Right atrium auricular region (tissue), 2 donors: ENCODE measurements around the gene UBXN2A. TPM values are rescaled to one million over a fixed set of nuclear protein-coding genes. Genes with fewer than 3 reads are reported as not detected.
A peak's percentile ranks its signal among the peaks of the same experiment; 100 is the strongest.
"Not testable (repeated sequence)": the region's sequence is repeated elsewhere in the genome, so short reads cannot be mapped to it uniquely, and the experiment has no call there.

Experiments
- DNase-seq: peaks from one replicate; pipeline ENCODE4 v3.0.0-alpha.2; 2019; ENCODE audit warnings: low spot score
- H3K27ac ChIP-seq, 2 donors: fragments of 200-600 bp; sonication (generic); 1 replicate in 1 of 2; 2 replicates in 1 of 2; pipeline ENCODE4 v1.5.1; 2016 to 2019
- H3K27me3 ChIP-seq, 2 donors: fragments of 200-600 bp; sonication (generic); one replicate each; pipeline versions ENCODE4 v1.5.1 to v1.6.0; 2017 to 2019
- H3K36me3 ChIP-seq: fragments of 200-600 bp; sonication (generic); one replicate; pipeline ENCODE4 v1.5.1; 2016
- H3K4me1 ChIP-seq, 2 donors: fragments of 200-600 bp; sonication (generic); one replicate each; pipeline versions ENCODE4 v1.5.1 to v1.6.0; 2017 to 2019
- H3K4me3 ChIP-seq, 2 donors: fragments of 200-600 bp; sonication (generic); 1 replicate in 1 of 2; 2 replicates in 1 of 2; pipeline ENCODE4 v1.5.1; 2017 to 2019; ENCODE audit warnings: mild to moderate bottlenecking in 1 of 2, moderate library complexity in 1 of 2
- H3K9me3 ChIP-seq, 2 donors: fragments of 200-600 bp; sonication (generic); one replicate each; pipeline ENCODE4 v1.5.1; 2019
- total RNA-seq, 2 donors: library from RNA; depleted of rRNA; stranded (reverse); fragments of >200 nt; gene quantifications; one replicate each; pipeline ENCODE4 v1.1.0, GENCODE V29; 2016
- TF ChIP-seq, protein P1 (sequence below), 2 donors: fragments of 200-600 bp; sonication (generic); IDR thresholded peaks; one replicate each; pipeline ENCODE4 v1.5.1; 2019; ENCODE audit warnings: antibody characterized with exemption in 2 of 2

Gene UBXN2A
- total RNA-seq, 2 donors from 2014 or later, result 14.3 to 18.7 TPM

DNA sequence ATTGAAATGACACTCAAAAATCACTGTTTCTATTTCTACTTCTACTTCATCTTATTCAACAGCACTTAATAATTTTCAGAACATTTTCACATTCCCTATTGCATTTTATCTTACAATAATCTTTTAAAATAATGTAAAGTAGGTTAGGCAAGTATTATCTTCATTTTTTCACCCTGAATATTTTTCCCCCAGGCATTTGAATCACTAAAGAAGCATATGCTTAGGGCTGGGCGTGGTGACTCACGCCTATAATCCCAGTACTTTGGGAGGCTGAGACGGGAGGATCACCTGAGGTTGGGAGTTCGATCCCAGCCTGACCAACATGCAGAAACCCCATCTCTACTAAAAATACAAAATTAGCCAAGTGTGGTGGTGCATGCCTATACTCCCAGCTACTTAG lies 100.2 kb downstream of the UBXN2A start:
- Histone ChIP-seq H3K27me3 (no peaks in the 10 kb centered on the region), H3K9me3 (no peaks in the 10 kb centered on the region), H3K36me3 (peaks cover 32% of the 10 kb centered on the region), H3K27ac (no peak overlapping the region), H3K4me3 (no peak overlapping the region), H3K4me1 (peaks cover 0 to 7% of the 10 kb centered on the region in 2 donors)
- TF ChIP-seq, protein P1, sequence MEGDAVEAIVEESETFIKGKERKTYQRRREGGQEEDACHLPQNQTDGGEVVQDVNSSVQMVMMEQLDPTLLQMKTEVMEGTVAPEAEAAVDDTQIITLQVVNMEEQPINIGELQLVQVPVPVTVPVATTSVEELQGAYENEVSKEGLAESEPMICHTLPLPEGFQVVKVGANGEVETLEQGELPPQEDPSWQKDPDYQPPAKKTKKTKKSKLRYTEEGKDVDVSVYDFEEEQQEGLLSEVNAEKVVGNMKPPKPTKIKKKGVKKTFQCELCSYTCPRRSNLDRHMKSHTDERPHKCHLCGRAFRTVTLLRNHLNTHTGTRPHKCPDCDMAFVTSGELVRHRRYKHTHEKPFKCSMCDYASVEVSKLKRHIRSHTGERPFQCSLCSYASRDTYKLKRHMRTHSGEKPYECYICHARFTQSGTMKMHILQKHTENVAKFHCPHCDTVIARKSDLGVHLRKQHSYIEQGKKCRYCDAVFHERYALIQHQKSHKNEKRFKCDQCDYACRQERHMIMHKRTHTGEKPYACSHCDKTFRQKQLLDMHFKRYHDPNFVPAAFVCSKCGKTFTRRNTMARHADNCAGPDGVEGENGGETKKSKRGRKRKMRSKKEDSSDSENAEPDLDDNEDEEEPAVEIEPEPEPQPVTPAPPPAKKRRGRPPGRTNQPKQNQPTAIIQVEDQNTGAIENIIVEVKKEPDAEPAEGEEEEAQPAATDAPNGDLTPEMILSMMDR (IDR thresholded peaks at IDR 0.05), result no peak
- DNase-seq, result no peak

- not testable (repeated sequence) for H3K4me3 ChIP-seq, H3K9me3 ChIP-seq, H3K27ac ChIP-seq, H3K27me3 ChIP-seq, DNase-seq
- Histone ChIP-seq H3K4me1 (peaks cover 0 to 12% of the 10 kb centered on the region in 2 donors), H3K36me3 (peaks cover 13% of the 10 kb centered on the region)
Observed at GRCh38 chr2:24043133-24043532, 102.9 kb downstream of the UBXN2A start.

- no peak for DNase-seq
- no peak overlapping the region for H3K4me3 ChIP-seq
Observed at GRCh38 chr2:24045511-24046508, 105.5 kb downstream of the UBXN2A start.

DNA sequence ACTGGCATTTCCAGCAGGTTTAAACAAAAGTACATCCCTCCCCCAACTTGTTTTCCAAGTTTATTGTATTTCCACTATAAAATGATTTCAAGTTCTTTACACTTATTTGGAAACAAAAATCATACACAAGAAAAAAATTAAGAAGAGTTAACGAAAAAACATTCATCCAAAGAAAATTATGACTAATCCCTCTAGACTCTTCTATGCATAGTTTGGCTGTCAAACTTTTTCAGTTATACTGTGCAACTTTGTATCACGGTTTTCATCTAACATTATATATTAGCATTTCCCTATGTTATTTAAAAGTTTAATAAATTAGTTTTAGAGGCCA lies 106.3 kb downstream of the UBXN2A start:
- H3K27ac ChIP-seq, result peak overlapping the region; percentile 61 to 69
- no peaks in the 10 kb centered on the region for H3K36me3 ChIP-seq
- peaks cover 0 to 26% of the 10 kb centered on the region in 2 donors for H3K4me1 ChIP-seq
- no peaks in the 10 kb centered on the region for H3K9me3 ChIP-seq
- H3K4me3 ChIP-seq, result peak overlapping the region; percentile 80 to 81
- TF ChIP-seq, protein P1 (IDR thresholded peaks at IDR 0.05), result no peak
- DNase-seq, result no peak
- H3K27me3 ChIP-seq, result no peaks in the 10 kb centered on the region

More at GRCh38 chr2:24045511-24046508, 105.5 kb downstream of the UBXN2A start:
- no peaks in the 10 kb centered on the region for H3K36me3 ChIP-seq
- H3K9me3 ChIP-seq, result no peaks in the 10 kb centered on the region
- H3K27ac ChIP-seq, result no peak overlapping the region
- peaks cover 0 to 26% of the 10 kb centered on the region in 2 donors for H3K4me1 ChIP-seq
- TF ChIP-seq, protein P1 (IDR thresholded peaks at IDR 0.05), result no peak
- H3K27me3 ChIP-seq, result no peaks in the 10 kb centered on the region

DNA sequence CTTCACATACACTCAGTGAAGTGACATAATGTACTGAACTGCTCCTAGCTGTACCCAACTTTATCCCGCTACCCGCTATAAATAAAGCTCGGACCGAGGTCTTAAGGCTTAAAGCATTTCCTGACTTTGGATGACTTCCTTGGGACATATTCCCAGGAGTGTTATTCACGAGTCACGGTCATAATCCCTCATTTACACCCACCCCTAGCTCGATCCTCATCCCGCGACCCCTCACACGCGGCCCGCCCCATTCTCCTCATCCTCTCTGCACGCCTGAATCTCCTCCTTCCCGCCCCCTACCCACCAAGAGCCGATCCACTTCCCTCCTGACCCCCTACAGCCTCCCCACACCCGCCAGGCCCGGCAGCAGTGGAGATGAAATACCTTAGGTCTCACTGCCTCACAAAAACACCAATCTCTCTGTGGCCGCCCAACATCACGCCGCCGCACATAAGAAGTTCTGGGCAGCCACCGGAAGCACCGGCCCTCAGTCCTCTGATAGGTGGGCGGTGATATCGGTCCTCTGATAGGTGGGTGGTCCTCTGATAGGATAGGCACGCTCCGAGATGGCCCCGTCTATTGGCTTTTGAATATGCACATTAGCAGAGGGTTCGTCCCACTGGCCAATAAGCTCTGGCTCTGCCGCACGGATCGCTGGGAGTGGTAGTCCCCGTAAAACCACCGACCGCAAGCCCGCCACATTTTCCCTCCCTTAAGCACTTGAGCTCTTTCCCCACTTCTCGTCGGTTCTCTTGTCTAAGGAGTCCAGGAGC lies 106.9 kb downstream of the UBXN2A start, which contains the start of gene WDCP:
WDCP (minus strand) TSS at position 462 of the 773 bp plus-strand sequence. CDS start 7,897 bp downstream, outside the sequence.
- Histone ChIP-seq H3K4me1 (peaks cover 0 to 26% of the 10 kb centered on the region in 2 donors), H3K9me3 (no peaks in the 10 kb centered on the region), H3K36me3 (no peaks in the 10 kb centered on the region), H3K4me3 (peak within 1 kb of the TSS; percentile 80 to 81), H3K27ac (peak within 1 kb of the TSS; percentile 61 to 69), H3K27me3 (no peaks in the 10 kb centered on the region)
- DNase-seq, result peak; percentile 99
- TF ChIP-seq, protein P1 (IDR thresholded peaks at IDR 0.05), result no peak

DNA sequence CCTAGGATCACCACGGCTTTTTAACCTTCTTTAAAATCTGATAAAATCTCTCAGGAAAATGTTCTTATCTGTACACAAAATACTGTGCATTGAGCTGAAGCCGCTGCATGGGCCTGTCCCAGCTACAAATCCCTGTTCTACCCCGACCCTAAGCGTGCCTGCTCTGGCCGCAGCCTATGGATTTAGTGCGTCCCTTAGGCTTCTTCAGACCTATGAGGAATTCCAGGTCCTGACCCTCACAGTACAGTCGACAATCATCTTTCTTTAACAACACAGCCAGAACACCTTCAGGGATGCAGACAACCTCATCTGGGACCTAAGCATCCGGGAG lies 107.4 kb downstream of the UBXN2A start:
- peaks cover 0 to 26% of the 10 kb centered on the region in 2 donors for H3K4me1 ChIP-seq
- DNase-seq, result no peak
- H3K4me3 ChIP-seq, result peak overlapping the region; percentile 17 to 80
- H3K27me3 ChIP-seq, result no peaks in the 10 kb centered on the region
- no peaks in the 10 kb centered on the region for H3K9me3 ChIP-seq
- no peak overlapping the region for H3K27ac ChIP-seq
- H3K36me3 ChIP-seq, result no peaks in the 10 kb centered on the region
- TF ChIP-seq, protein P1 (IDR thresholded peaks at IDR 0.05), result no peak
